GM12878 (cell line): ENCODE results near the gene RAP1GAP2.

Source experiments
- CBX3 ChIP-seq: fragments of 200-600 bp; sonication (generic); IDR thresholded peaks from 2 replicates; pipeline ENCODE4 v1.6.1; 2016; ENCODE audit warnings: low read depth, borderline replicate concordance
- NR2C2 ChIP-seq: IDR thresholded peaks from 2 replicates; pipeline ENCODE4 v1.6.1; 2011; ENCODE audit warnings: borderline replicate concordance, low read depth; ENCODE audit not compliant: control insufficient read depth, insufficient read length
- POLR2A ChIP-seq: IDR thresholded peaks from 2 replicates; pipeline ENCODE4 v1.6.1; 2011; ENCODE audit warnings: low read depth, mild to moderate bottlenecking, low read length
- RFX5 ChIP-seq: IDR thresholded peaks from 2 replicates; pipeline ENCODE4 v1.6.1; 2011; ENCODE audit warnings: low read depth, low read length, improper control_type of control experiment
- TCF12 ChIP-seq: IDR thresholded peaks from 2 replicates; pipeline ENCODE4 v1.6.1; 2011; ENCODE audit warnings: low read depth, mild to moderate bottlenecking, low read length
- TCF3 ChIP-seq: IDR thresholded peaks from 2 replicates; pipeline ENCODE4 v1.6.1; 2012; ENCODE audit warnings: low read depth, mild to moderate bottlenecking, low read length, borderline replicate concordance; ENCODE audit not compliant: insufficient read depth
- TF ChIP-seq, protein P1 (sequence below), 3 experiments: IDR thresholded peaks in 2 of 3; conservative IDR thresholded peaks in 1 of 3; 2 replicates each; pipeline ENCODE4 v1.5.1; 2011; ENCODE audit warnings: low read depth in 3 of 3, low read length in 3 of 3, mild to moderate bottlenecking in 3 of 3, control low read depth in 2 of 3, moderate library complexity in 2 of 3, inconsistent platforms in 1 of 3, mixed read lengths in 1 of 3; ENCODE audit not compliant: control insufficient read depth in 2 of 3, insufficient read depth in 1 of 3; ENCODE audit errors: extremely low read depth in 1 of 3
- TF ChIP-seq, protein P2 (sequence below): IDR thresholded peaks from 2 replicates; pipeline ENCODE4 v1.6.1; 2011; ENCODE audit warnings: low read depth, low read length, improper control_type of control experiment, borderline replicate concordance
- TF ChIP-seq, protein P3 (sequence below): fragments of 450-650 bp; IDR thresholded peaks from 2 replicates; pipeline ENCODE4 v1.6.1; 2017; ENCODE audit warnings: antibody characterized with exemption, mild to moderate bottlenecking, moderate library complexity
- TF ChIP-seq, protein P4 (sequence below): IDR thresholded peaks from 2 replicates; pipeline ENCODE4 v1.6.1; 2011; ENCODE audit warnings: low read depth, mild to moderate bottlenecking, low read length, moderate library complexity, borderline replicate concordance; ENCODE audit errors: extremely low read depth
- TF ChIP-seq, protein P5 (sequence below): IDR thresholded peaks from 2 replicates; pipeline ENCODE4 v1.6.1; 2012; ENCODE audit warnings: low read depth, low read length, improper control_type of control experiment

DNA sequence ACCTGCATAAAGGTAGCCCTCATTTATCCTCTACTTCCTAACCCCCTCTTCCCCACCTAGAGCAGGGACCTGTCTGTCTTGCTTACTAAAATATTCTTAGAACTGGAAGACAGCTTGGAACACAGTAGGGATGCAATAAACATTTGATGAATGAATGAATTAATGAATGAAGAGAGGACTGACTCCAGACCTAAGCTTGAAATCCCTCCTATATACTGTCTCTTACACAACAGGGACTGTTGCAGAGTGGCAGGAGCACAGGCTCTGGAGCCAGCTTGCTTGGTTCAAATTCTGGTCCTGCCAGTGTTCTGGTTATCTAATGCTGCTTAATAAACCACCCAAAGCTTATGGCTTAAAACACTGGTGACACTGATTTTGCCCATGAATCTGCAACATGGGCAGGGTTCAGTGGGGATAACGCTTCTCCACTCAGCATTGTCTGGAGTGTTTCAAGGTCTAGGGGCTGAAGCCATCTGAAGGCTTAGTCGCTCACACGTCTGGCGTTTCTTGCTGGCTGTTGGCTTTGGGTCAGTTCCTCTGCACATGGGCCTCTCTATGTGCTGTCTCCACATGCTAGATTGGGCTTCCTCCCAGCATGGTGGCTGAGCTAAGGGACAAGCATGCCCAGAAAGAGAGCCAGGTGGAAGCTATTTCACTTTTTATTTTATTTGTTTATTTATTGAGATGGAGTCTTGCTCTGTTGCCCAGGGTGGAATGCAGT lies 12.8 kb upstream of the RAP1GAP2 start:
- TF ChIP-seq, protein P1, sequence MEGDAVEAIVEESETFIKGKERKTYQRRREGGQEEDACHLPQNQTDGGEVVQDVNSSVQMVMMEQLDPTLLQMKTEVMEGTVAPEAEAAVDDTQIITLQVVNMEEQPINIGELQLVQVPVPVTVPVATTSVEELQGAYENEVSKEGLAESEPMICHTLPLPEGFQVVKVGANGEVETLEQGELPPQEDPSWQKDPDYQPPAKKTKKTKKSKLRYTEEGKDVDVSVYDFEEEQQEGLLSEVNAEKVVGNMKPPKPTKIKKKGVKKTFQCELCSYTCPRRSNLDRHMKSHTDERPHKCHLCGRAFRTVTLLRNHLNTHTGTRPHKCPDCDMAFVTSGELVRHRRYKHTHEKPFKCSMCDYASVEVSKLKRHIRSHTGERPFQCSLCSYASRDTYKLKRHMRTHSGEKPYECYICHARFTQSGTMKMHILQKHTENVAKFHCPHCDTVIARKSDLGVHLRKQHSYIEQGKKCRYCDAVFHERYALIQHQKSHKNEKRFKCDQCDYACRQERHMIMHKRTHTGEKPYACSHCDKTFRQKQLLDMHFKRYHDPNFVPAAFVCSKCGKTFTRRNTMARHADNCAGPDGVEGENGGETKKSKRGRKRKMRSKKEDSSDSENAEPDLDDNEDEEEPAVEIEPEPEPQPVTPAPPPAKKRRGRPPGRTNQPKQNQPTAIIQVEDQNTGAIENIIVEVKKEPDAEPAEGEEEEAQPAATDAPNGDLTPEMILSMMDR (IDR thresholded peaks at IDR 0.05 in 2 of 3, conservative IDR thresholded peaks at IDR 0.05 in 1 of 3; ENCODE audit: control insufficient read depth in 2 of 3, extremely low read depth in 1 of 3, insufficient read depth in 1 of 3, low read depth in 3 of 3, low read length in 3 of 3) = no peak
- TF ChIP-seq CBX3 (no peak), POLR2A (no peak), TCF12 (no peak), TCF3 (no peak), RFX5 (no peak), NR2C2 (no peak)
- TF ChIP-seq, protein P2, sequence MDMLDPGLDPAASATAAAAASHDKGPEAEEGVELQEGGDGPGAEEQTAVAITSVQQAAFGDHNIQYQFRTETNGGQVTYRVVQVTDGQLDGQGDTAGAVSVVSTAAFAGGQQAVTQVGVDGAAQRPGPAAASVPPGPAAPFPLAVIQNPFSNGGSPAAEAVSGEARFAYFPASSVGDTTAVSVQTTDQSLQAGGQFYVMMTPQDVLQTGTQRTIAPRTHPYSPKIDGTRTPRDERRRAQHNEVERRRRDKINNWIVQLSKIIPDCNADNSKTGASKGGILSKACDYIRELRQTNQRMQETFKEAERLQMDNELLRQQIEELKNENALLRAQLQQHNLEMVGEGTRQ = no peak
- TF ChIP-seq, protein P3, sequence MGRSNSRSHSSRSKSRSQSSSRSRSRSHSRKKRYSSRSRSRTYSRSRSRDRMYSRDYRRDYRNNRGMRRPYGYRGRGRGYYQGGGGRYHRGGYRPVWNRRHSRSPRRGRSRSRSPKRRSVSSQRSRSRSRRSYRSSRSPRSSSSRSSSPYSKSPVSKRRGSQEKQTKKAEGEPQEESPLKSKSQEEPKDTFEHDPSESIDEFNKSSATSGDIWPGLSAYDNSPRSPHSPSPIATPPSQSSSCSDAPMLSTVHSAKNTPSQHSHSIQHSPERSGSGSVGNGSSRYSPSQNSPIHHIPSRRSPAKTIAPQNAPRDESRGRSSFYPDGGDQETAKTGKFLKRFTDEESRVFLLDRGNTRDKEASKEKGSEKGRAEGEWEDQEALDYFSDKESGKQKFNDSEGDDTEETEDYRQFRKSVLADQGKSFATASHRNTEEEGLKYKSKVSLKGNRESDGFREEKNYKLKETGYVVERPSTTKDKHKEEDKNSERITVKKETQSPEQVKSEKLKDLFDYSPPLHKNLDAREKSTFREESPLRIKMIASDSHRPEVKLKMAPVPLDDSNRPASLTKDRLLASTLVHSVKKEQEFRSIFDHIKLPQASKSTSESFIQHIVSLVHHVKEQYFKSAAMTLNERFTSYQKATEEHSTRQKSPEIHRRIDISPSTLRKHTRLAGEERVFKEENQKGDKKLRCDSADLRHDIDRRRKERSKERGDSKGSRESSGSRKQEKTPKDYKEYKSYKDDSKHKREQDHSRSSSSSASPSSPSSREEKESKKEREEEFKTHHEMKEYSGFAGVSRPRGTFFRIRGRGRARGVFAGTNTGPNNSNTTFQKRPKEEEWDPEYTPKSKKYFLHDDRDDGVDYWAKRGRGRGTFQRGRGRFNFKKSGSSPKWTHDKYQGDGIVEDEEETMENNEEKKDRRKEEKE = no peak
- TF ChIP-seq, protein P4, sequence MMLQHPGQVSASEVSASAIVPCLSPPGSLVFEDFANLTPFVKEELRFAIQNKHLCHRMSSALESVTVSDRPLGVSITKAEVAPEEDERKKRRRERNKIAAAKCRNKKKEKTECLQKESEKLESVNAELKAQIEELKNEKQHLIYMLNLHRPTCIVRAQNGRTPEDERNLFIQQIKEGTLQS = no peak
- TF ChIP-seq, protein P5, sequence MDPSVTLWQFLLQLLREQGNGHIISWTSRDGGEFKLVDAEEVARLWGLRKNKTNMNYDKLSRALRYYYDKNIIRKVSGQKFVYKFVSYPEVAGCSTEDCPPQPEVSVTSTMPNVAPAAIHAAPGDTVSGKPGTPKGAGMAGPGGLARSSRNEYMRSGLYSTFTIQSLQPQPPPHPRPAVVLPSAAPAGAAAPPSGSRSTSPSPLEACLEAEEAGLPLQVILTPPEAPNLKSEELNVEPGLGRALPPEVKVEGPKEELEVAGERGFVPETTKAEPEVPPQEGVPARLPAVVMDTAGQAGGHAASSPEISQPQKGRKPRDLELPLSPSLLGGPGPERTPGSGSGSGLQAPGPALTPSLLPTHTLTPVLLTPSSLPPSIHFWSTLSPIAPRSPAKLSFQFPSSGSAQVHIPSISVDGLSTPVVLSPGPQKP = no peak
